Endothelial cell of umbilical vein (primary cell): ENCODE measurements around the gene PRDM16. TPM values are rescaled to one million over a fixed set of nuclear protein-coding genes. Genes with fewer than 3 reads are reported as not detected.

Experiments
- BruUV-seq: library from RNA; stranded (reverse); fragments of 400-500 nt; replicated peaks from 2 replicates; lab custom pipeline; 2021; lab: Mats Ljungman, UMichigan
- CTCF ChIA-PET: fragments of 300-600, 350-600 bp; sonication (Branson Sonifier 250); formaldehyde crosslinking; loops from one replicate; lab custom pipeline; 2021; ENCODE audit warnings: antibody characterized with exemption, inconsistent platforms; lab: Charles Lee
- POLR2A ChIA-PET: fragments of 300-600, 350-600 bp; sonication (Branson Sonifier 250); formaldehyde crosslinking; loops from one replicate; lab custom pipeline; 2021; ENCODE audit warnings: antibody characterized with exemption, inconsistent platforms; lab: Charles Lee
- DNase-seq: peaks from one replicate; pipeline ENCODE4 v3.0.0-alpha.2; 2011; ENCODE audit warnings: low read depth, low spot score
- FAIRE-seq: peaks from 2 replicates; lab custom pipeline; 2011; peaks lifted over from hg19 to GRCh38; lab: Jason Lieb, UNC
- H2AFZ ChIP-seq: 2 replicates; pipeline ENCODE4 v1.6.0; 2012; ENCODE audit warnings: low read depth, low read length, control low read depth, inconsistent platforms
- H3K27ac ChIP-seq: 2 replicates; pipeline ENCODE4 v1.5.1; 2011; ENCODE audit warnings: low read depth, mild to moderate bottlenecking, control low read depth, low read length, moderate library complexity; ENCODE audit not compliant: insufficient read depth
- H3K27me3 ChIP-seq, 2 experiments: 2 replicates each; pipeline versions ENCODE4 v1.6.0 to v1.6.1; 2011; ENCODE audit warnings: low read length in 2 of 2, mixed read lengths in 1 of 2; ENCODE audit not compliant: control insufficient read depth in 2 of 2, insufficient read depth in 2 of 2
- H3K36me3 ChIP-seq, 2 experiments: 2 replicates in 1 of 2; 3 replicates in 1 of 2; pipeline ENCODE4 v1.5.1; 2011; ENCODE audit warnings: low read length in 2 of 2, mild to moderate bottlenecking in 1 of 2, moderate library complexity in 1 of 2; ENCODE audit not compliant: control insufficient read depth in 2 of 2, insufficient read depth in 2 of 2; ENCODE audit errors: extremely low read depth in 1 of 2
- H3K4me1 ChIP-seq: 3 replicates; pipeline ENCODE4 v1.5.1; 2011; ENCODE audit warnings: mild to moderate bottlenecking, low read length; ENCODE audit not compliant: control insufficient read depth, insufficient read depth; ENCODE audit errors: extremely low read depth
- H3K4me2 ChIP-seq: 2 replicates; pipeline ENCODE4 v1.6.1; 2011; ENCODE audit warnings: low read length, control low read depth, mixed read lengths; ENCODE audit not compliant: insufficient read depth
- H3K4me3 ChIP-seq, 3 experiments: fragments of 200-600 bp in 1 of 3; sonication (generic), shearing (Covaris generic) in 1 of 3; replicated peaks in 1 of 3; 2 replicates each; pipeline ENCODE4 v1.5.1; 2011 to 2016; ENCODE audit warnings: control low read depth in 3 of 3, low read length in 3 of 3, mild to moderate bottlenecking in 2 of 3, inconsistent platforms in 1 of 3, low read depth in 1 of 3, moderate library complexity in 1 of 3; ENCODE audit not compliant: insufficient read depth in 1 of 3
- H3K79me2 ChIP-seq: 2 replicates; pipeline ENCODE4 v1.6.0; 2012; ENCODE audit warnings: low read length, inconsistent platforms; ENCODE audit not compliant: control insufficient read depth, insufficient read depth
- H3K9ac ChIP-seq: replicated peaks from 2 replicates; pipeline ENCODE3; 2011; ENCODE audit warnings: low read length, control low read depth; ENCODE audit not compliant: insufficient read depth; ENCODE audit errors: extremely low read depth
- H3K9me1 ChIP-seq: replicated peaks from 3 replicates; pipeline ENCODE4 v1.6.0; 2011; ENCODE audit warnings: mild to moderate bottlenecking, low read length; ENCODE audit not compliant: control insufficient read depth, insufficient read depth; ENCODE audit errors: extremely low read depth
- H3K9me3 ChIP-seq: replicated peaks from 2 replicates; pipeline ENCODE4 v1.5.1; 2012; ENCODE audit warnings: low read length, inconsistent platforms; ENCODE audit not compliant: control insufficient read depth, insufficient read depth
- H4K20me1 ChIP-seq: replicated peaks from 2 replicates; pipeline ENCODE3; 2011; ENCODE audit warnings: mild to moderate bottlenecking, low read length; ENCODE audit not compliant: control insufficient read depth, insufficient read depth; ENCODE audit errors: extremely low read depth
- EZH2 ChIP-seq: IDR thresholded peaks from 2 replicates; pipeline ENCODE4 v1.6.1; 2012; ENCODE audit warnings: borderline replicate concordance, low read depth, mild to moderate bottlenecking, moderate library complexity, low read length, inconsistent platforms; ENCODE audit not compliant: severe bottlenecking
- FOS ChIP-seq: IDR thresholded peaks from 2 replicates; pipeline ENCODE4 v1.6.1; 2011; ENCODE audit warnings: mild to moderate bottlenecking, low read length, moderate library complexity, borderline replicate concordance; ENCODE audit not compliant: insufficient read depth
- GATA2 ChIP-seq: IDR thresholded peaks from 2 replicates; pipeline ENCODE4 v1.7.0; 2011; ENCODE audit warnings: low read depth, mild to moderate bottlenecking, moderate library complexity, mixed read lengths, low read length; ENCODE audit not compliant: insufficient read length, insufficient read depth
- JUN ChIP-seq: IDR thresholded peaks from 2 replicates; pipeline ENCODE4 v1.6.1; 2011; ENCODE audit warnings: borderline replicate concordance, low read depth; ENCODE audit not compliant: insufficient read length, insufficient read depth
- MYC ChIP-seq: IDR thresholded peaks from one replicate; pipeline ENCODE4 v1.6.1; 2011; ENCODE audit warnings: mild to moderate bottlenecking, low read depth, low read length
- POLR2A ChIP-seq: IDR thresholded peaks from 2 replicates; pipeline ENCODE4 v1.6.1; 2012; ENCODE audit warnings: low read depth, mild to moderate bottlenecking, control low read depth, low read length
- POLR2AphosphoS5 ChIP-seq: IDR thresholded peaks from 2 replicates; pipeline ENCODE4 v1.6.1; 2012; ENCODE audit warnings: low read depth, mild to moderate bottlenecking, control low read depth, low read length, moderate library complexity; ENCODE audit not compliant: insufficient read depth
- dilution Hi-C: fragments of 300-500 bp; cut with MboI; formaldehyde crosslinking; loops from one replicate; pipeline ENCODE4 v1.15.0; 2019; ENCODE audit warnings: low sequenced_read_pairs; ENCODE audit not compliant: extremely low pct_ligation_motif_present
- intact Hi-C: fragments of 100-400 bp; cut with micrococcal nuclease; formaldehyde crosslinking; loops from one replicate; pipeline ENCODE4 v1.10.0; 2022
- polyA plus RNA-seq, 4 experiments: library from polyadenylated mRNA; depleted of rRNA in 3 of 4; stranded (reverse) in 3 of 4; unstranded in 1 of 4; fragments of >200 nt; gene quantifications; 2 replicates each; pipeline versions ENCODE4 v1.2.1 to v1.2.3, GENCODE V29; 2011 to 2012; ENCODE audit warnings: missing spikeins in 1 of 4
- total RNA-seq: library from RNA; stranded (reverse); gene quantifications from 2 replicates; pipeline ENCODE4 v1.2.3, GENCODE V29; 2021
- TF ChIP-seq, protein P1 (sequence below): IDR thresholded peaks from 2 replicates; pipeline ENCODE4 v1.6.1; 2011; ENCODE audit not compliant: insufficient read depth, insufficient read length
- TF ChIP-seq, protein P2 (sequence below), 2 donors: IDR thresholded peaks; 1 replicate in 1 of 2; 2 replicates in 1 of 2; pipeline ENCODE4 v1.5.1; 2011; ENCODE audit warnings: low read length in 2 of 2, mild to moderate bottlenecking in 2 of 2, moderate library complexity in 2 of 2, control low read depth in 1 of 2, inconsistent platforms in 1 of 2, low read depth in 1 of 2; ENCODE audit not compliant: insufficient read depth in 1 of 2; ENCODE audit errors: extremely low read depth in 1 of 2

PRDM16 gene
- total and polyA plus RNA-seq, 2 donors (not counting 3 experiments of a cell fraction or from before 2014, with no cell fraction given) = not detected

GRCh38 chr1:3112526-3112925 lies 43.5 kb downstream of the PRDM16 start:
- H2AFZ ChIP-seq = no peak overlapping the region
- intact Hi-C loops (no loop called here), dilution Hi-C loops (no loop called here)
- peaks cover 6% of the 10 kb centered on the region for H3K9me3 ChIP-seq
- POLR2A ChIA-PET = no interaction called here
- no peaks in the 10 kb centered on the region for H3K4me1 ChIP-seq
- CTCF ChIA-PET = no interaction called here
- H3K4me3 ChIP-seq = no peak overlapping the region
- no TSS peak for BruUV-seq
- H3K9ac ChIP-seq = no peak overlapping the region
- TF ChIP-seq JUN (no peak), POLR2AphosphoS5 (no peak), POLR2A (no peak), FOS (no peak), EZH2 (no peak), GATA2 (no peak), MYC (no peak)
- TF ChIP-seq, protein P1, sequence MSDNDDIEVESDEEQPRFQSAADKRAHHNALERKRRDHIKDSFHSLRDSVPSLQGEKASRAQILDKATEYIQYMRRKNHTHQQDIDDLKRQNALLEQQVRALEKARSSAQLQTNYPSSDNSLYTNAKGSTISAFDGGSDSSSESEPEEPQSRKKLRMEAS = no peak
- TF ChIP-seq, protein P2, sequence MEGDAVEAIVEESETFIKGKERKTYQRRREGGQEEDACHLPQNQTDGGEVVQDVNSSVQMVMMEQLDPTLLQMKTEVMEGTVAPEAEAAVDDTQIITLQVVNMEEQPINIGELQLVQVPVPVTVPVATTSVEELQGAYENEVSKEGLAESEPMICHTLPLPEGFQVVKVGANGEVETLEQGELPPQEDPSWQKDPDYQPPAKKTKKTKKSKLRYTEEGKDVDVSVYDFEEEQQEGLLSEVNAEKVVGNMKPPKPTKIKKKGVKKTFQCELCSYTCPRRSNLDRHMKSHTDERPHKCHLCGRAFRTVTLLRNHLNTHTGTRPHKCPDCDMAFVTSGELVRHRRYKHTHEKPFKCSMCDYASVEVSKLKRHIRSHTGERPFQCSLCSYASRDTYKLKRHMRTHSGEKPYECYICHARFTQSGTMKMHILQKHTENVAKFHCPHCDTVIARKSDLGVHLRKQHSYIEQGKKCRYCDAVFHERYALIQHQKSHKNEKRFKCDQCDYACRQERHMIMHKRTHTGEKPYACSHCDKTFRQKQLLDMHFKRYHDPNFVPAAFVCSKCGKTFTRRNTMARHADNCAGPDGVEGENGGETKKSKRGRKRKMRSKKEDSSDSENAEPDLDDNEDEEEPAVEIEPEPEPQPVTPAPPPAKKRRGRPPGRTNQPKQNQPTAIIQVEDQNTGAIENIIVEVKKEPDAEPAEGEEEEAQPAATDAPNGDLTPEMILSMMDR (IDR thresholded peaks at IDR 0.05; ENCODE audit: extremely low read depth in 1 of 2, insufficient read depth in 1 of 2, low read depth in 1 of 2, low read length in 2 of 2) = no peak
- no peaks in the 10 kb centered on the region for H3K9me1 ChIP-seq
- no peak for DNase-seq
- FAIRE-seq = no peak
- H3K27ac ChIP-seq = no peak overlapping the region
- no peaks in the 10 kb centered on the region for H4K20me1 ChIP-seq
- H3K36me3 ChIP-seq = no peaks in the 10 kb centered on the region
- H3K79me2 ChIP-seq = no peaks in the 10 kb centered on the region
- H3K27me3 ChIP-seq = no peaks in the 10 kb centered on the region
- H3K4me2 ChIP-seq = no peak overlapping the region
